Measurements from ENCODE around the gene ZNF700.
A peak's percentile ranks its signal among the peaks of the same experiment; 100 is the strongest.
"Not testable (repeated sequence)": the region's sequence is repeated elsewhere in the genome, so short reads cannot be mapped to it uniquely, and the experiment has no call there.

The ZNF700 gene
- 13.5 to 23.4 (median 18.5) reads per million in 3 donors for total RNA-seq

GRCh38 chr19:11924886-11925650 lies at the start of gene ZNF700:
ZNF700 (plus strand) TSS chr19:11925107; CDS start chr19:11925211, 104 bp downstream.
- H3K27ac ChIP-seq (ENCODE audit: insufficient read depth, low read length, poor library complexity, severe bottlenecking) = peak within 1 kb of the TSS; percentile 83
- H3K4me1 ChIP-seq (ENCODE audit: control insufficient read depth, insufficient read depth, low read length, poor library complexity, severe bottlenecking) = peaks cover 12% of the 10 kb centered on the region
- DNase-seq = peak; percentile 79 to 87 (median 87)
- H3K9me3 ChIP-seq (ENCODE audit: control insufficient read depth, low read length) = no peaks in the 10 kb centered on the region
- peak within 1 kb of the TSS; percentile 93 for H3K4me3 ChIP-seq (ENCODE audit: insufficient read depth, low read depth, low read length, poor library complexity, severe bottlenecking)
- H3K27me3 ChIP-seq (replicated peaks; ENCODE audit: control insufficient read depth, insufficient read depth, low read length, poor library complexity, severe bottlenecking) = no peaks in the 10 kb centered on the region
- H3K36me3 ChIP-seq (ENCODE audit: control insufficient read depth, insufficient read depth, low read length) = no peaks in the 10 kb centered on the region

- H3K27me3 ChIP-seq (replicated peaks; ENCODE audit: control insufficient read depth, insufficient read depth, low read length, poor library complexity, severe bottlenecking); H3K9me3 ChIP-seq (ENCODE audit: control insufficient read depth, low read length); H3K27ac ChIP-seq (ENCODE audit: insufficient read depth, low read length, poor library complexity, severe bottlenecking); H3K36me3 ChIP-seq (ENCODE audit: control insufficient read depth, insufficient read depth, low read length); H3K4me3 ChIP-seq (ENCODE audit: insufficient read depth, low read depth, low read length, poor library complexity, severe bottlenecking); H3K4me1 ChIP-seq (ENCODE audit: control insufficient read depth, insufficient read depth, low read length, poor library complexity, severe bottlenecking): not testable (repeated sequence)
- peak in 1 of 3 donors; percentile 26 for DNase-seq
These were observed 45.1 kb upstream of the ZNF700 start for GRCh38 chr19:11879687-11880266.

GRCh38 chr19:11880598-11880997 lies 44.3 kb upstream of the ZNF700 start:
- no peak overlapping the region for H3K4me3 ChIP-seq (ENCODE audit: insufficient read depth, low read depth, low read length, poor library complexity, severe bottlenecking)

GRCh38 chr19:11881151-11881800 lies 43.6 kb upstream of the ZNF700 start:
- peak; percentile 17 to 41 (median 17) for DNase-seq
- no peak overlapping the region for H3K4me3 ChIP-seq (ENCODE audit: insufficient read depth, low read depth, low read length, poor library complexity, severe bottlenecking)
- no peak overlapping the region for H3K27ac ChIP-seq (ENCODE audit: insufficient read depth, low read length, poor library complexity, severe bottlenecking)
- H3K4me1 ChIP-seq (ENCODE audit: control insufficient read depth, insufficient read depth, low read length, poor library complexity, severe bottlenecking) = no peaks in the 10 kb centered on the region
- H3K9me3 ChIP-seq (ENCODE audit: control insufficient read depth, low read length) = no peaks in the 10 kb centered on the region
- H3K36me3 ChIP-seq (ENCODE audit: control insufficient read depth, insufficient read depth, low read length) = no peaks in the 10 kb centered on the region
- H3K27me3 ChIP-seq (replicated peaks; ENCODE audit: control insufficient read depth, insufficient read depth, low read length, poor library complexity, severe bottlenecking) = no peaks in the 10 kb centered on the region

More at GRCh38 chr19:11880598-11880997, 44.3 kb upstream of the ZNF700 start:
- Histone ChIP-seq H3K27ac (ENCODE audit: insufficient read depth, low read length, poor library complexity, severe bottlenecking) (no peak overlapping the region), H3K9me3 (ENCODE audit: control insufficient read depth, low read length) (no peaks in the 10 kb centered on the region), H3K36me3 (ENCODE audit: control insufficient read depth, insufficient read depth, low read length) (no peaks in the 10 kb centered on the region), H3K4me1 (ENCODE audit: control insufficient read depth, insufficient read depth, low read length, poor library complexity, severe bottlenecking) (no peaks in the 10 kb centered on the region), H3K27me3 (replicated peaks; ENCODE audit: control insufficient read depth, insufficient read depth, low read length, poor library complexity, severe bottlenecking) (no peaks in the 10 kb centered on the region)
- no peak for DNase-seq

- H3K36me3 ChIP-seq (ENCODE audit: control insufficient read depth, insufficient read depth, low read length) = no peaks in the 10 kb centered on the region
- no peak overlapping the region for H3K4me3 ChIP-seq (ENCODE audit: insufficient read depth, low read depth, low read length, poor library complexity, severe bottlenecking)
- no peaks in the 10 kb centered on the region for H3K27me3 ChIP-seq (replicated peaks; ENCODE audit: control insufficient read depth, insufficient read depth, low read length, poor library complexity, severe bottlenecking)
- peaks cover 4% of the 10 kb centered on the region for H3K4me1 ChIP-seq (ENCODE audit: control insufficient read depth, insufficient read depth, low read length, poor library complexity, severe bottlenecking)
- no peaks in the 10 kb centered on the region for H3K9me3 ChIP-seq (ENCODE audit: control insufficient read depth, low read length)
- H3K27ac ChIP-seq (ENCODE audit: insufficient read depth, low read length, poor library complexity, severe bottlenecking) = no peak overlapping the region
- no peak for DNase-seq
These were observed 42.3 kb upstream of the ZNF700 start for GRCh38 chr19:11882606-11883005.

- Histone ChIP-seq H3K27ac (ENCODE audit: insufficient read depth, low read length, poor library complexity, severe bottlenecking) (no peak overlapping the region), H3K4me3 (ENCODE audit: insufficient read depth, low read depth, low read length, poor library complexity, severe bottlenecking) (peak overlapping the region; percentile 81)
These were observed 37.7 kb upstream of the ZNF700 start for GRCh38 chr19:11887234-11887610.

GRCh38 chr19:11887611-11888531 lies 37.0 kb upstream of the ZNF700 start, which contains the start of gene ZNF69:
ZNF69 (plus strand) TSS chr19:11887782; CDS start chr19:11887924, 142 bp downstream.
- Histone ChIP-seq H3K27me3 (replicated peaks; ENCODE audit: control insufficient read depth, insufficient read depth, low read length, poor library complexity, severe bottlenecking) (no peaks in the 10 kb centered on the region), H3K4me3 (ENCODE audit: insufficient read depth, low read depth, low read length, poor library complexity, severe bottlenecking) (peak within 1 kb of the TSS; percentile 81), H3K9me3 (ENCODE audit: control insufficient read depth, low read length) (no peaks in the 10 kb centered on the region), H3K4me1 (ENCODE audit: control insufficient read depth, insufficient read depth, low read length, poor library complexity, severe bottlenecking) (peaks cover 6% of the 10 kb centered on the region), H3K27ac (ENCODE audit: insufficient read depth, low read length, poor library complexity, severe bottlenecking) (peak within 1 kb of the TSS; percentile 13), H3K36me3 (ENCODE audit: control insufficient read depth, insufficient read depth, low read length) (no peaks in the 10 kb centered on the region)
- peak; percentile 20 to 43 (median 21) for DNase-seq

More at GRCh38 chr19:11887234-11887610, 37.7 kb upstream of the ZNF700 start:
- DNase-seq = no peak
- Histone ChIP-seq H3K36me3 (ENCODE audit: control insufficient read depth, insufficient read depth, low read length) (no peaks in the 10 kb centered on the region), H3K9me3 (ENCODE audit: control insufficient read depth, low read length) (no peaks in the 10 kb centered on the region), H3K27me3 (replicated peaks; ENCODE audit: control insufficient read depth, insufficient read depth, low read length, poor library complexity, severe bottlenecking) (no peaks in the 10 kb centered on the region), H3K4me1 (ENCODE audit: control insufficient read depth, insufficient read depth, low read length, poor library complexity, severe bottlenecking) (peaks cover 6% of the 10 kb centered on the region)

GRCh38 chr19:11889901-11890300 lies 35.0 kb upstream of the ZNF700 start:
- not testable (repeated sequence) for H3K36me3 ChIP-seq (ENCODE audit: control insufficient read depth, insufficient read depth, low read length); DNase-seq; H3K9me3 ChIP-seq (ENCODE audit: control insufficient read depth, low read length); H3K4me1 ChIP-seq (ENCODE audit: control insufficient read depth, insufficient read depth, low read length, poor library complexity, severe bottlenecking); H3K4me3 ChIP-seq (ENCODE audit: insufficient read depth, low read depth, low read length, poor library complexity, severe bottlenecking); H3K27ac ChIP-seq (ENCODE audit: insufficient read depth, low read length, poor library complexity, severe bottlenecking); H3K27me3 ChIP-seq (replicated peaks; ENCODE audit: control insufficient read depth, insufficient read depth, low read length, poor library complexity, severe bottlenecking)

GRCh38 chr19:11890634-11891033 lies 34.3 kb upstream of the ZNF700 start:
- H3K9me3 ChIP-seq (ENCODE audit: control insufficient read depth, low read length) = no peaks in the 10 kb centered on the region
- H3K4me1 ChIP-seq (ENCODE audit: control insufficient read depth, insufficient read depth, low read length, poor library complexity, severe bottlenecking) = peaks cover 6% of the 10 kb centered on the region
- H3K27ac ChIP-seq (ENCODE audit: insufficient read depth, low read length, poor library complexity, severe bottlenecking) = no peak overlapping the region
- no peak for DNase-seq
- H3K4me3 ChIP-seq (ENCODE audit: insufficient read depth, low read depth, low read length, poor library complexity, severe bottlenecking) = no peak overlapping the region
- no peaks in the 10 kb centered on the region for H3K27me3 ChIP-seq (replicated peaks; ENCODE audit: control insufficient read depth, insufficient read depth, low read length, poor library complexity, severe bottlenecking)
- no peaks in the 10 kb centered on the region for H3K36me3 ChIP-seq (ENCODE audit: control insufficient read depth, insufficient read depth, low read length)
